GM18526 (cell line): ENCODE data around the gene HMGB3.

Experiments used
- POLR2A ChIP-seq: IDR thresholded peaks from 3 replicates; pipeline ENCODE4 v1.6.1; 2011; ENCODE audit not compliant: insufficient read length; ENCODE audit errors: extremely low read depth

Gene HMGB3

GRCh38 chrX:151006410-151007109 lies 23.4 kb downstream of the HMGB3 start:
- TF ChIP-seq POLR2A: no peak

DNA sequence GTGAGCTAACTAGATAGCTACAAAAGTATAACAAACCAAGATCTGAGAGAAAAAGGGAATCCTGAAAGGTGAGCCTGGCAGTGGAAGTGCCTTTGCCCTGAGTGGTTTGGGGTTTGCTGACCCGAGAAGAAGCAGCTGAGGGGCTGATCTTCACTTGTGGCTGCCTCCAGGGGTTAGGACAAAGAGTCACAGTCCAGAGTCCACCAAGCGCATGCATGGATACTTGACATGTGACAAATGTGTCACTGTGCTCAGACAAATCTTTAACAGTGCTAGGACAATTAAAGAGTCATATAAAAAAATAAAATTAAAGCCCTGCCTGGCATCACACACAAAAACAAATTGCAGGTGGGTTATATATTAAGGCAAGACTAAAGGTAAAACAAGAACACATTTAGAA lies 26.4 kb downstream of the HMGB3 start:
- TF ChIP-seq POLR2A: no peak

DNA sequence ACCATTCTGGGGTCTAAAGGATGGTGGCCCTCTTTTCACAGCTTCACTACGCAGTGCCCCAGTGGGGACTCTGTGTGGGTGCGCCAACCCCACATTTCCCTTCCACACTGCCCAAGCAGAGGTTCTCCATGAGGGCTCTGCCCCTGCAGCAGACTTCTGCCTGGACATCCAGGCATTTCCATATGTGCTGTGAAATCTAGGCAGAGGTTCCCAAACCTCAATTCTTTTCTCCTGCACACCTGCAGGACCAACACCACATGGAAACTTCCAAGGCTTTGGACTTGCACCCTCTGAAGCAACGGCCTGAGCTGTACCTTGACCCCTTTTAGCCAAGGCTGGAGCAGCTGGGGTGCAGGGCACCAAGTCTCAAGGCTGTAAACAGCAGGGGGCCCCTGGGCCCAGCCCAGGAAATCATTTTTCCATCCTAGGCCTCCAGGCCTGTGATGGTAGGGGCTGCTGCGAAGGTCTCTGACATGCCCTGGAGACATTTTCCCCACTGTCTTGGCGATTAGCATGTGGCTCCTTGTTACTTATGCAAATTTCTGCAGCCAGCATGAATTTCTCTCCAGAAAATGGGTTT lies 30.1 kb downstream of the HMGB3 start:
- no peak for TF ChIP-seq POLR2A

GRCh38 chrX:151015684-151016083 lies 32.5 kb downstream of the HMGB3 start:
- no peak for TF ChIP-seq POLR2A

DNA sequence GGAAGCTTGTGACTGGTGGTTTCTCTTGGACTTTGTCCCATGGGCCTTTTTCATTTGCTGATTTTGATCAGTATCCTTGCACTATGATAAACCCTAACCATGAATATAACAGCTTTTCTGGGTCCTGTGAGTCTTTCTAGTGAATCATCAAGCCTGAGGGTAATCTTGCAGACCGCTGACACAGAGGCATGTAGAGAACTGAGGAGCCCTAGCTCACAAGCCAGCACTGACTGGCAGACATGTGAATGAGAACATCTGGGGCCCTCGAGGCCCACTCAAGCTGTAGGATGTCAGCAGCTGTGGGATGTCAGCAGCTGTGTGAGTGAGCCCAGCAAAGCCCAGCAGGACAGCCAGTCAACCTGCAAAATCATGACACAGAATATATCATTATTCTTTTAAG lies 36.7 kb downstream of the HMGB3 start:
- TF ChIP-seq POLR2A: no peak

DNA sequence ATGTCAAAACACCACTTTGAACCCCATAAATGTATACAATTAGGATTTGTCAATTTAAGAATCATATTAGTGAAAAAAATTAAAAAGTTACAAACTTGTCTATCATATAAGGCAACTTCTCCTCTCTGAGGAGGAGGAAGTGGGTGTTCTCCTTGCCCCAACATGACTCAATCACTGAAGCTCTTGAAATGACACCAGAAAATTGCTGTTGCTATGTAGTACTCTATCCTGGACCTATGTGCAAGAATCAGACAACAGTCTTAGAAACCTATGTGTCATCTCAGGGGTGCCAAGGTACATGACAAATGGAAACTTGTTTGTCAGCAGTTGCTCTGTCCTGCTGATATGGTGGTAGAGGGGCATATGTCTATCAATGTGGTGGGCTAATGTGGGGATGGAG lies 47.7 kb downstream of the HMGB3 start:
- no peak for TF ChIP-seq POLR2A

DNA sequence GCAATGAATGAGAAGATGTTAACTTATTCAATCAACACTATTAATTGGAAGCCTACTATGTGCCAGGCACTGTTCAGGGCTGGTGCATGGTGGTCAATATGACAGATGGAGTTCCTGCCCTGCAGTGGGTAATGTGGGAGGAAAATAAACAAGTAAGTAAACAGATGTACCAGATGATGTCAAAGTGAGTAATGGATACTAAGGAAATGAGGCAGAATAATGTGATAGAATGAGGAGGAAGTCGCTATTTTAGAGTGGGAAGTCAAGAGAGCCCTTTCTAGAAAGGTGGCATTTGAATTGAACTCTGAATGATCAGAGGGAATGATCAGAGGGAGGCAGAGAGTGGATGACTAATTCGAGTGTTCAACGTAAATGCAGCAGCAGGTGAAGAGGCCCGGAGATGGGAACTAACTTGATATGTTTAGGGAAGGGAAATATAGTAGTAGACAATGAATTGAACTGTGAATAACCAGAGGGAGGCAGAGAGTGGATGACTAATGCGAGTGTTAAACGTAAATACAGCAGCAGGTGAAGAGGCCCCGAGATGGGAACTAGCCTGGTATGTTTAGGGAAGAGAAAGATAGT lies 48.3 kb downstream of the HMGB3 start:
- no peak for TF ChIP-seq POLR2A

DNA sequence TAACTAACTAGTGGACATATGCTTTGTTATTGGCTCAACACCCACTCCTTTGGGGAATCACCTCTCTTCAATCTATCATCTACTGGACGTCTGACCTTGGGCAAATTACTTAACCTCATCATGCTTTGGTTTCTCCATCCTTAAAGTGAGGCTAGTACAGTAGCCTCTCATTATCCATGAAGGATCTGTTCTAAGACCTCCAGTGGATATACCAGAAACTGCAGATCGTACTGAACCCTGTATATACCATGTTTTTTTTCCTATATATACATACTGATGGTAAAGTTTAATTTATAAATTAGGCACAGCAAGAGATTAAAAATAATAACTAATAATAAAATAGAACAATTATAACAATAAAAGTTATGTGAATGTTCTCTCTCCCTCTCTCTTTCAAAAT lies 56.2 kb downstream of the HMGB3 start:
- no peak for TF ChIP-seq POLR2A
